ENCODE data around the gene KIZ. TPM values are rescaled to one million over a fixed set of nuclear protein-coding genes. Genes with fewer than 3 reads are reported as not detected.

Gene KIZ
- total RNA-seq, 1 donor from 2014 or later, result 15.9 TPM

DNA sequence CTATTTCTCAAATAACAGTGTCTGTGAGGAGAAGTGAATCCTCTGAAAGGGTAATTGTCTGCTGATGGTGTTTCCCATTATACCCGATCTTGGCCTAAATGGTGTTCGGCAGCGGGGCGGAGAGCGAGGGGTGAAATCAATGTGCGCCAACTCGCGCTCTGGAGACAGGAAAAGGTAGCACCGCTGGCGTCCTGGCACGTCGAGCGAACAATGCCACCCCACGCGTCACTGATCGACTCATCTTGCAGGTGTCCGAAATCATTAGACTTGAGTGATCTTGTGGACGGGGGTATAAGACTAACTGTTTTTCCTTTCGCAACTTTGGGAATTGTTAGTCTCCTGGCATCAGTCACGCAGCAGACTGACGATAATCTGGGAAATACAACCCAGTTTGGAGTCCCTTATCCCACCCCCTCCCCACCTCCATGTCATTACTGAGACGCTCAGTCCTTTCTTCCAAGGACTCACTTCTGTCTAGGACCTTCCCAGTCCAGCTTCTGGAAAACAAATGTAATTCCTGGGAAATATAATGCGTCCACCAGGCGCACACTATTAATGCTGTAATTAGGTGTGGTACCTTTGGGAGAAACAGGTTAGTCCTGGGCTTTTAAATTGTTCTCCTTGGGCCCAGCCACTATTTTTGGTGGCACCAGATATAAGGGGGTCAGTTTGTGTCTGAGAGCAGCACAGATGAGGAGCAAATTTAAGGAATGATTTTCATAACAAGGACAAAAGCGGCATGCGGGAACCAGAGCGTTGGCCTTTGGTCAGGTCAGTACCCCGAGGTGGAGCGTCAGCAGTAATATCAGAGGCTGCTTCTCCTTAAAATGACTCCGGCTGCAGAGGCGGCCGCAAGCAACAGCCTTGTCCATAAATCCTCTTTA is 22.1 kb upstream of the KIZ start:
- intact Hi-C loops (cut with micrococcal nuclease), result loop anchor here (5.0 to 10.0 kb wide), 3 partner anchors 239 to 737 kb away; partner anchors contain the start of gene INSM1

DNA sequence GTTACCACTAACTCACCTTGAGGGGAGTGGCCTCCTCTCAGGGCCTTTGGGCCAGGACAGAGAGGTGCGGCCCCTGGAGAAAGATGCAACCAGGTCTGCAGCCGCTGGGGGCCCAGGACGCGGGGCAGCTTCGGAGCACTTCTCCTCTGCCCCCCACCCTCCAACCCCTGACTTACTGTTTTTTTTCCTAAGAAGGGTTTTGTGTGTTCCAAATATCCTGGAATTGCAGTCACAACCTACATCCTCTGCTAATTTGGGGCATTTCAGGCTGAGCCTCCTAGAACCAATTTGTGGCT is 21.5 kb upstream of the KIZ start:
- intact Hi-C loops (cut with micrococcal nuclease), result loop anchor here (5.0 to 10.0 kb wide), 3 partner anchors 240 to 737 kb away; partner anchors contain the start of gene INSM1

DNA sequence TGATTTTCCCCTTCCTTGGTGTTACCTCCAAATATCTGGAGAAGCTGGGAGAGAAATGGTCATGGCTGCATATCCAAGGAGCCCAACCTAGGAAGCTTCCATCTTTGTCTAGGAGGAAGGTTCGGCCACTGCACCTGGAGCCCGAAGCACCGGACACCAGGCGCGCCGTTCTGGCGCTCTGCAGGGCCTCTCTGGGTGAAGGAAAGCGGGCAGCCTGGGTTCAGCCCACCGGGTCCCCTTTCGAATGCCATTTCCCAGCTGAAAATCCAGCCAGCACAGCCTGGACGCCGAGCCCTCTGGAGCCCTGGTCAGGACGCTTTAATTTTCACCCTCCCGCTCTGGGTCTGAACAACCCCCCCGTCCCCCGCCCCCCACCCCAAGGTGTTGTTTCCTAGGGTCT is 21.0 kb upstream of the KIZ start:
- intact Hi-C loops (cut with micrococcal nuclease), result loop anchor here (1.0 to 10.0 kb wide), 4 partner anchors 240 to 738 kb away; partner anchors contain the start of gene INSM1

DNA sequence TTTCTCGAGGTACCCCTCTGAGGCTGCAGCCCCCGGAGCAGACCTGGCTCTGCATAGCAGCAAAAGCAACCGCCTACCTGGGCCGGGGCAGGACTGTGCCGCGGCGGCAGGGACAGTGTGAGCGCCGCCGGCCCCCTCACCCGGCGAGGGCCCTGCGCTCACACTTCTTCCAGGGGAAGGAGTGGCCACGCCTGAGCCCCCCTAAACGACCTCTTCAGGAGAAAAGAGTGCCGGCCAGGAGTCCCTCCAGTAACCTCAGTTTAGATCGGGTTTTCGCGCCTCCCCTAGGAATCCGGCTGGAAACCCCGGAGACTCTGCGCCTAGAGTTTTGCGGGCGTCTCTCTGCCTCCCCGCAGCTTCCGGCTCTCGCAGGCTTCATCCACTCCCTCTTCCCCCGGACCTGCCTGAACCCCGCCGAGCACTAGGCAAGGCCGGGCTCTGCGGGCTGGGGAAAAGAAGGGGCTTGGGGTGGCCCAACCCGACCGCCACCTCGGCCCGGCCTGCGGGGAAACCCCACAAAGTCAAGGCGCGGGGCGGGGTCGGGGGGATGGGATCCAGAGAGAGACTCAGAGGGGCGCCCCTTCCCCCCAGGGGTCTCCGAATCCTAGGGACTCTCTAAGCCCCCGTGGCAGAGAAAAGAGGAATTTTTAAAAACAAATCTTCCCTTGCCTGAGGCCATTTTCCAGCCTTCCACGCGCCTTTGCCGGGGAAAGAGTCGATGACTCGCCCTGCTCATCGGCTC is 20.3 kb upstream of the KIZ start:
- intact Hi-C loops (cut with micrococcal nuclease), result loop anchor here (1.0 to 10.0 kb wide), 2 partner anchors 241 to 290 kb away; no protein-coding TSS in a partner anchor

DNA sequence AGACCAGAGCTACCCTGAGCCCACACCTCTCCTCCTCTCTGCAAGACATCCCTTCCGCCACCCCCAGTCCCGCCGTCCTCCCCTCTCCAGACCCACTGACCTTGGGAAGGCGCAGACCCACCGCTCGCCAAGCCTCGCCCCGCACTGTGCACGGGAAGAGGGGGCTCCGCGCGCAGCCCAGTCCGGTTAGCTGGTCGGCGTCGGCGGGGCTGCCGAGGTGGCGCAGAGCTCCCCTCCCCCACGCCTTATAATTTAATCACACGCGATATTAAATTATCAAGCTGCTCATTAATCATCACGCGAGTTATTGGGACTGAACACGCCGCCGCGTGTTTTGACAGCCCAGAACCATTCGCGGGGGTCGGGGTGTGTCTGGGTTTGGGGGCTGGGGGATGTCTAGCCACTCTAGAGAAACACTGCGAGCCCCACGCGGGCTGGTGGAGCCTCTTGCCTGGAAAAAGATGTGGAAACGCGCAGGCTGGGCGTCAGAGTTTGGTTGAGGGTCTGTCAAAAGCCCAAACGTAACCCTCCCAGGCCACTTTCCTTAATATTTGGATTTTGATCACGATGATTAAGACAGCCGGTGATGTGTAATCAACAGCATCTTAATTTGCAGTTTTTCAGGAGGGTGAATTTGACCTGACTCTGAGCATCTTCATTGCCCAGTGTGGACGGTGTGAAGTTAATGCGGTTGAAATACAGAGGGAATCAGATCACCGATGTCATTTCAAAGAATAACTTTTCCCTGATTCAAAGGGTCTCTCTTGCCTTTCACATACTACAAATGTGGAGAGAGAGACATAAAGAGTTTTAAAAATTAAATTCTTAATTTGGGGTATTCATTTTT is 19.5 kb upstream of the KIZ start, which contains the start of gene LINC00237:
LINC00237 (minus strand) TSS at position 188 of the 847 bp plus-strand sequence.
- intact Hi-C loops (cut with micrococcal nuclease), result loop anchor here (10.0 kb wide), 1 partner anchor 242 kb away; no protein-coding TSS in a partner anchor

DNA sequence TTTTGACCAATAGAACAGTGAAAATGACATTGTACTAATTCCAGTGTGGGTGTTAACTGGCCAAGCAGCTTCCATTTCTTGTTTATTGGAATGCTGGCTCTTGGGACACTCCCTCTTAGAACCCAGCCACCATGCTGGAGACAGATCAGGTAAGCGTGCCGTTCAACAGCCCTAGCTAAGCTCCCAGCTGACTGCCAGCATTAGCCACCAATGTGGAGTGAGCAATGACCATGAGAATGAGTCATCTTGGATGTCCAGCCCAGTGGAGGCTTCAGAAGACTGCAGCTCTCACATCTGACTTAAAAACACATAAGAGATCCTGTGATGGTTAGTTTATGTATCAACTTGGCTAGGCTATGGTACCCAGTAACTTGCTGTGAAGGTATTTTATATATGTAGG is 16.7 kb upstream of the KIZ start:
- intact Hi-C loops (cut with micrococcal nuclease), result loop anchor here (10.0 kb wide), 1 partner anchor 244 kb away; no protein-coding TSS in a partner anchor

DNA sequence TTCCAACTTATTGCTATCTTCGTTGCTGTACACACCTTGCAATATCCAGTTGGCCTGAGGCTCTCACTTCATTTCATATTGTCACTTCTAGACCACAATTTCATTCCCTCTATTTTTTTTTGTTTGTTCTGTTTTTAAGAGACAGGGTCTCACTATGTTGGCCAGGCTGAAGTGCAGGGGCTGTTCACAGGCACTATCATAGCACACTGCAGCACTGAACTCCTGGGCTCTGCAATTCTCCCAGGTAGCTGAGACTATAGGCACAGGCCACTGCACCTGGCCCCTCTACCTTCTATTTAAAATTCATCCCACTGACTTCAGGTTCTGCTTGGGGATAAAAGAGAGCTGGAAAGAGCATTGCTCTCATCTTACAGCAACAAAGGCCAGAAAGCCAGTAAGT is 15.1 kb upstream of the KIZ start:
- intact Hi-C loops (cut with micrococcal nuclease), result no loop called here

DNA sequence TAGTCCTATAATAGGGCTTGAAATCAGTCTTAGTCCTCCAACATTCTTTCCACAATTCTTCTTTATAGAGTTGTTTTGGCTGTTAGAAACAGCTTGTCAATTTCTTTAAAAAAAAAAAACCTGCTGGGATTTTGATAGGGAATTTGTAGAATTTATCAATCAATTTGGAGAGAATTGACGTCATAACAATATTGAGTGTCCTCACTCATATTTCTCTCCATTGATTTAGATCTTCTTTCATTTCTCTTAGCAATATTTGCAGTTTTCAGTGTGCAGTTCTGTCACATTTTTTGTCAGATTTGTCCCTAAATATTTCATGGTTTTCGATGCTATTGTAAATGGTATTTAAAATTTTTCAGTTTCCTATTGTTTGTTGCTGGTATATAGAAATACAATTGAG is 14.5 kb upstream of the KIZ start:
- intact Hi-C loops (cut with micrococcal nuclease), result no loop called here

DNA sequence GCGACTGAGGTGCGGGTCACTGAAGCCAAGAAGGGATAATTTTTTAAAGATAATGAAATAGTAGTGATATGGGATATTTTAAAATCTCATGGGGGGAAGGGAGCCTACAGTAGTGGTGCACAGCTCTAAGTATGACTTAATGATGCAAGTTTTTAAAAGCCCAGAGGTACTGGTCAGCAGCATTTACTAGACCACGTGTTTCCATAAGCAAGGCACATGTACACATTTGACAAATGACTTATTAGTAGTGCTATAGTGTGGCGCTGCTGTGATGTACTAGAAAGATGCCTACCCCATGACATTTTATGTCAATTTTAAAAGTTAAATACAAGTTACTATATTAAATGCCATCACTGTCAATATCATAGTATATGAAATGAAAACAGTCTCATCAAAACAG is 12.2 kb upstream of the KIZ start:
- intact Hi-C loops (cut with micrococcal nuclease), result no loop called here

DNA sequence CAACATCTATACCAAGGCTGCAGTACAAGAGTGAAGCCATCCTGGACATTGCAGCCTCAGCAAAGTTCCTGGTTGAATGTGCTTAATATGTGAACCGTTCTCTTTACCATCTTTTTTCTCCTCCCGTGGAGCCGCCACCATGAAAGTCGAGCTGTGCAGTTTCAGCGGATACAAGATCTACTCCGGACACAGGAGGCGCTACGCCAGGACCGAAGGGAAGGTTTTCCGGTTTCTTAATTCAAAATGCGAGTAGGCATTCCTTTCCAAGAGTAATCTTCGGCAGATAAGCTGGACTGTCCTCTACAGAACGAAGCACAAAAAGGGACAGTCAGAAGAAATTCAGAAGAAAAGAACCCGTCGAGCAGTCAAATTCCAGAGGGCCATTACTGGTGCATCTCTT is 11.3 kb upstream of the KIZ start:
- intact Hi-C loops (cut with micrococcal nuclease), result no loop called here

DNA sequence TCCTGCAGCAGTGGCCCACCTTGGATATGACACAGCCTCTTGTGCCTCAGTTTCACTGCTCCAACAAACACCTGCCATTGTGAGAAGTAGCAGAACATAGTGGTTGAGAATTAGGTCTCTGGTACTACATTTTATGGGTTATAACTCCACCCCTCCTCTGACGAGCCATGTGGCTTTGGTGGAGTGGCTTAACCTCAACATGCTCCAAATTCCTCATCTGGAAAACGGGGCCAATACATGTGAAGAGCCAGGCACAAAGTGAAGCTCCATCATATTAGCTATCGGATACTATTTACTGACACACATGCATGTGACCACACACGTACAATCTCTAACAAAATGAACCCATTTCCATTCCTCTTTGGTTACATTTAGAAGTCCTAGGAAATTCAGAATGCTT is 8.4 kb upstream of the KIZ start:
- intact Hi-C loops (cut with micrococcal nuclease), result no loop called here

DNA sequence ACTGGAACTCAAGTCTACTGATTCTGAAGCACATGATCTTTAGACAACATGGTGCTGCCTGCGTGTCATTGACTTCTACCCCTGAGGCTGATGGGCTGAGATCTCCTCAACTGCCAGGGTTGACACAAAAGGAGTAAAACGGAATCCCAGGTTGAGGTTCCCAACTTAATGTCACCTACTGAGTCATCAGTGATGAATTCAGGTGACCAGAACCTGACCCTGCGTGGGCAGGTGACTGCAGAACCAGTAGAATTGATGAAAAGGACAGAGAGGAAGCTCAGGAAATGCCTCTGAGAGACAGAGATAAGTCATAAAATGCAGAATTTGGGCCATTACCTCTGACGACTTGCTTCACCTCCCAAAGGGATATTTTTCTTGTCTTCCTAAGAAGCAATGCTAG is 7.7 kb upstream of the KIZ start:
- intact Hi-C loops (cut with micrococcal nuclease), result no loop called here

DNA sequence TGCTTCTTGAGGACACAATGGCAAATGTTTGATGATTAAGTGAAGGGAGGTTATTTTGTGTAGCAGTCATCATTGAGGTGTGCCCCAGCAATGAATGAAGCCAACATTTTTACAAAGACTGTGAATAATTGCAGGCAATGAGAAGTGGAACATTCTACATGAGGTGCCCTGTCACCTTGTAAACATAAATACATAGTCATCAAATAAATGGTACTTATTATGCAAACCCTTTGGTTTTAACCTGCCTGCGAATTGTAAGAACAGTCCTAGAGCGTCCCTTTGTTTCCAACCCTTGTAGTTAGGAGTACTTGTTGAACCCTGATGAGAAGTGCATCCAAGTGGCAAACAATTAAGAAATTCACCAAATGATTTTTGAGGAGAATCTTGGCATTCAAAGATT is 7.1 kb upstream of the KIZ start:
- intact Hi-C loops (cut with micrococcal nuclease), result no loop called here

DNA sequence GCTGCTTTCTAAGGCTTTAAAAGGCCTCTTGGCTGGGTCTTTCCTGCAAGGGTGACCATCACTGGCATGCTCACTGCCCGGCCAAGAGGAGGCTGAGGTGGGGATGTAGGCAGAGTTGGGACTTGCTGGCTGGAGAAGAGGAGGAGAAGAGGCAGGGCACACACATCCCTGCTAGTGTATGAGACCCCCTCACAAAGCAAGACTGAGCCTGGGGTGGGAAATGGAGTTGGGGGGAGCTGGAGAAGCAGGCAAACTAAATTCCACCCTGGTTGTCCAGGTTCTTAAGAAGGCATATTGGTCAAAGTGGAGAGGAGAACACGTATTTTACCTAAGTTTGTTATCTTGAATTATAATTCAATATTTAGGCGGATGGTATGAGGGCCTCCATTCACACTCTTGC is 1.7 kb upstream of the KIZ start:
- intact Hi-C loops (cut with micrococcal nuclease), result no loop called here

DNA sequence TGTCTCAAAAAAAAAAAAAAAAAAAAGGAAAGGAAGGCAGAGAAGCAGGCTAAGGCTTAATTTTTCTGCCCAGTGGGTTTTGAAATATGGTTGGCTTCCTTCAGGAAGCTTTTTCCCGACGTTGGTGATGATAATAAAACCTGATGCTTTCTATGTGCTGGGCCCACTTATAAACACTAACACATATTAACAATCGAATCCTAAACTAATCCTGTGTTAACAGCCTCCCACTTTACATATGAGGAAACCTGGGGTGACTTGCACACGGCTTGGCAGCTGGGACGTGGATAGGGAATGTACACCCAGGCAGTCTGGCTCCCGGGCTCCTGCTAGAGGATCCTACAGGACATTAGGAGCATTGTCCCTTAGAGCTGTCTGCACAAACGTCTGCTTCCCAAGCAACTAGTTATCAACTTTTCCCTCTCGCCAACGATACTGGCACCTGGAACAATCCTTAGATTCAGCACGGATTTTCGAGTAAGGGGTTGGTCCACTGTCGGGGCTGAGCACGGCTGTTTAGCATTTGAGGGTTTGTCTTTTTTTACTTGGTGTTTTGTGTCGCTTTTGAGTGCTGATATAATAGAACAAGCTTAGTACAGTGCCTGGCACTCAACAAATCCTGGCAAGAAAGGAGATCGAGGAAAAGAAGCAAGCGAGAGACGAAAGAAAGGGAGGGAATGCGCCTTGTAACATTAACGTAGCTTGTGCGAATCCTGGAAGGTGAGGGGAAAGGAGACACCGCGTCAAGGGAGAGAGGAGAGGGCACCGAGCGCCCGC is 622 bp upstream of the KIZ start:
- intact Hi-C loops (cut with micrococcal nuclease), result loop anchor here (1.0 to 5.0 kb wide), 6 partner anchors 25 to 1108 kb away; partner anchors contain the start of genes CFAP61, CRNKL1, NAA20 and RALGAPA2

DNA sequence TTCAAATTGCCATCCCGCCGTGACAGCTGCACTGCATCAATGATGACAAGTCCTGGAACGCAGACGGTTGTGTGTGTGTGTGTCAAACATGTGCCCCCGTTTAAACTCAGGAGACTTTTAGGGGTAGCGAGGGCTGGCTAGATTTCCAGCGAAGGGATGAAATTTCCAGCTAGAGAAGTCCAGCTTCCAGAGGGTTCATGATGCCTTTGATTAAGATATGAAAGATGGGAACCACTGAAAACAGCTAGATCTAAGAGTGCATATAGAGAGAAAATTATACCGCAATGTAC is 644 bp downstream of the KIZ start:
- intact Hi-C loops (cut with micrococcal nuclease), result loop anchor here (1.0 to 5.0 kb wide), 5 partner anchors 40 to 1109 kb away; partner anchors contain the start of genes NAA20 and XRN2

DNA sequence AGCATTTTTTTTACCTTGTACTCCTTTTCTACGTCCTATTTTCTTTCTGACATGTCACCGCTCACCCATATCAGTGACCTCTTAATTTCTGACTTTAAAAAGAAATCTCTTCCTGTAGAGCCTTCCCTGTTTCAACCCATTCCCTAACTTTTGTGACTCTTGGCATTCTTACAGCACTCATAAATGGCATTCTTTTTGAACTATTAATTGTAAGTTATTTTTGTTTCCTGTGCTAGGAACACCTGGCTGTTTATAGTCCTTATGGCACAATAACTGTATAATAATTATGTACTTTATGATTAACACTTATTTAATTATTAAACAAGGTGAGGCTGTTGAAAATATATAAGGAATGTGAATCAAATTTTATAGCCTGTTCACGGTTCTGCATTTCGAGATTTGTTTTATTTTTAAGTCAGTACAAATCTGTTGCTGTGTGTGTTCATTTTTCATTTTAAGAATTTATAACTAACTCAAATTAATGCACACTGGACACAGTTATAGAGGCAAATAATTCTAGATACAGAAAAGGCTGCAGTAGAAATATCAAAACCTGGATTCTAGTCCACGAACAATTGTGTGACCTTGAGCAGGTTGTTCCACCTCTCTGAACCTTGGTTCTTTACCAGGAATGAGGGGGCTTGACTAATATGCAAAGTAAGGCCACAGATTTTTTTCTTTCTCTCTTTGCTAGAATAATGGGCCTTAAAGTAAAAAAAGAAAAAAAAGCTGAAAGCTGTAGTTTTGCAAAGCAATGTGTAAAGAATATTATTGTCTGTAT is 1.5 kb downstream of the KIZ start:
- intact Hi-C loops (cut with micrococcal nuclease), result loop anchor here (2.0 to 5.0 kb wide), 4 partner anchors 39 to 1110 kb away; partner anchors contain the start of gene NAA20

DNA sequence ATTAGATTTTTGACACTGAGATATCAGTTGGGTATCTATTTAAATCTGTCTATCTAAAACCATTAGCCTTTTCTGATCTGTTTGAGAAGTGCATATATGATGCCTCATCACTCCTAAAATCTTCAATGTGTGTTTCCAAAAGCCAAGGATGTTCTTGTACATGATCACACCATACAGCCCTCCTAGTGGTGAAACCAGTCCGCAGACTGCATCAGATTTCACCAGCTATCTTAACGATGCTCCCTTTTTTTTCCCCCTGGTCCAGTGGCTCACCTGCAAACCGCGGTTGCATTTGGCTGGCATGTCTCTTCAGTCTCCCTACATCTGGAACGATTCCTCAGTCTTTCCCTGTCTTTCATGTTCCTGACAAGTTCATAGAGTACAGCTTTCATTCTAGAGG is 4.0 kb downstream of the KIZ start:
- intact Hi-C loops (cut with micrococcal nuclease), result loop anchor here (5.0 kb wide), 2 partner anchors 107 to 1113 kb away; partner anchors contain the start of gene NAA20

DNA sequence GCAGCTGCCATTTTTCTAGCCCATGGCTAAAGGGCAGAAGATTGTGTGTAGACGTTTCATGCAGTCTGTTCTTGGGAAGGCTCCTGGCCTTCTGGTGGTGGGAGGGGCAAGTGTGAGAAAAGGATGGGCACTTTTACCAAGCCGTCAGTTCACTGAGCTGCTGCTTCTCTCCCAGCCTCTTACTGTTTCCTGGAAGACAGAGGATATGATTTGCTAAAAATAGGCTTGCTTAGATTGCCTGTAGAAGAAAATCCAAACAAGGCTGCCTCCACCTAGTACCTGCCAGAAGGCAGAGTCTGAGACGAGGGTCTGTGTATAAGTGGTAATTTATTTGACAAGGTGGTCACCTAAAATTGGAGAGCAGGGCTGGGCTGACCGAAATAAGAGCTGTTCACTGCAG is 7.5 kb downstream of the KIZ start:
- intact Hi-C loops (cut with micrococcal nuclease), result no loop called here

Data from T-helper 1 cell treated with Interleukin-12 subunit alpha and Interleukin-12 subunit beta and Interleukin-4 antibody, amounts not matched to agents 30 ng/mL and 1 ng/mL, for 36 hours (primary cell).